Measurements from ENCODE around the gene WDR81.

GRCh38 chr17:1707107-1707506, 17.4 kb upstream of the WDR81 start:
- TF ChIP-seq CTCF (IDR thresholded peaks at IDR 0.05) (no peak), POLR2A (IDR thresholded peaks at IDR 0.05; ENCODE audit: low read depth) (no peak)
